ENCODE data around the gene MPP2. TPM values are rescaled to one million over a fixed set of nuclear protein-coding genes. Genes with fewer than 3 reads are reported as not detected.

The MPP2 gene, protein sequence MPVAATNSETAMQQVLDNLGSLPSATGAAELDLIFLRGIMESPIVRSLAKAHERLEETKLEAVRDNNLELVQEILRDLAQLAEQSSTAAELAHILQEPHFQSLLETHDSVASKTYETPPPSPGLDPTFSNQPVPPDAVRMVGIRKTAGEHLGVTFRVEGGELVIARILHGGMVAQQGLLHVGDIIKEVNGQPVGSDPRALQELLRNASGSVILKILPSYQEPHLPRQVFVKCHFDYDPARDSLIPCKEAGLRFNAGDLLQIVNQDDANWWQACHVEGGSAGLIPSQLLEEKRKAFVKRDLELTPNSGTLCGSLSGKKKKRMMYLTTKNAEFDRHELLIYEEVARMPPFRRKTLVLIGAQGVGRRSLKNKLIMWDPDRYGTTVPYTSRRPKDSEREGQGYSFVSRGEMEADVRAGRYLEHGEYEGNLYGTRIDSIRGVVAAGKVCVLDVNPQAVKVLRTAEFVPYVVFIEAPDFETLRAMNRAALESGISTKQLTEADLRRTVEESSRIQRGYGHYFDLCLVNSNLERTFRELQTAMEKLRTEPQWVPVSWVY
- 0.04 TPM for polyA plus RNA-seq (2012; ENCODE audit: low read depth, missing spikeins)

DNA sequence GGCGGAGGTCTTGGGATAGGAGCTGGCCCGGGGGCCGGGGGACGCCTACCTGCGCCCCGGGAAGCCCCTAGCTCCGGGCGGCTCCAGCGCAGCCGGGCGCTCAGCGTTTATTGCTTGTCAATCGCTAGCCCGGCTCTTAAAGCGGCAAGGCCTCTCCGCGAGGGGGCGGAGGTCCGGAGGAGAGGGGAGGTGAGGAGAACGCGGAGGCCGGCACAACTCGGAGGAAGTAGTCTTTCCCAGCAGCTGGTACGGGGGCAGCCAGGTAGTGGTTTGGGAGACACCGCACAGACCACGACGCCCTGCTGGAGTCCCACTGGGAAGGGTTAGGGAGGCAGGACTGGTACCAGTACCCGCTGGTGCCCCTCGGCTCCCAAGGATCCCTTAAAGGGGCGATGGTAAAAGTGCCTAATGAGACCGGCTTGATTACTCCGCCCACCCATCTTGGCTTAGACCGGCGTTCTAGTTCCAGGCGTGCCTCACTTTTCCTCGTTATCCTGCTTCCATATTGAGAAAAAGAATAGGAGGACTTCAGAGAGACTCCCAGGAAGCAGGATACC, at the start of gene MPP2:
MPP2 (minus strand) TSS at position 112 of the 557 bp plus-strand sequence. CDS start 3,076 bp downstream, outside the sequence.
- TF ChIP-seq POU2F2 (IDR thresholded peaks at IDR 0.05; ENCODE audit: low read depth, low read length) (no peak), POLR2AphosphoS5 (IDR thresholded peaks at IDR 0.05; ENCODE audit: low read depth, low read length) (no peak), TAF1 (IDR thresholded peaks at IDR 0.05; ENCODE audit: low read depth, low read length) (no peak), SPI1 (IDR thresholded peaks at IDR 0.05; ENCODE audit: low read depth, low read length) (no peak)
- DNase-seq (ENCODE audit: insufficient read length, low spot score) (peak; percentile 61), FAIRE-seq (no peak)

DNA sequence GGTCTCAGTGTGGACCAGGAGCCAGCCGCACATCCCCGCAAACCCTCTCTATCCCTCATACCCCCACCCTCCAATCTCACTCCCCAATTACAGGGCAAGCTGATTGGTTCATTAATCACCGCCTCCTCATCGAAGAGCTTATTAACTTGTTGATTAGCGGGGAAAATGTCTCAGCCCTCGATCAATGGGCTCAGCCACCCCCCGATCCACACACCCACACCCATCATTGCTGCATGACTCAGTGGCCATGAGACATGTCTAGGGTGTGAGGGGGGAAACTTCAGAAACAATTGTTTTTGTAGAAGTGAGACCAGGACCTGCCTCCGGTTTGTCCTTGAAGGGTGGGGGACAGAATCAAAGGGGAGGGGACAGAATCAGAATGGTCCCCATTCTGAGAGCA, 48.9 kb upstream of the MPP2 start:
- no peak for FAIRE-seq
- DNase-seq (ENCODE audit: insufficient read length, low spot score) = no peak
- TF ChIP-seq PAX5 (IDR thresholded peaks at IDR 0.05; ENCODE audit: insufficient read depth, low read length, severe bottlenecking) = no peak
- no peak for TF ChIP-seq POLR2AphosphoS5 (IDR thresholded peaks at IDR 0.05; ENCODE audit: low read depth, low read length)
- no peak for TF ChIP-seq POU2F2 (IDR thresholded peaks at IDR 0.05; ENCODE audit: low read depth, low read length)
- TF ChIP-seq TAF1 (IDR thresholded peaks at IDR 0.05; ENCODE audit: low read depth, low read length) = no peak
- no peak for TF ChIP-seq SPI1 (IDR thresholded peaks at IDR 0.05; ENCODE audit: low read depth, low read length)
- no peak for TF ChIP-seq POLR2A (IDR thresholded peaks at IDR 0.05; ENCODE audit: low read depth, low read length)

DNA sequence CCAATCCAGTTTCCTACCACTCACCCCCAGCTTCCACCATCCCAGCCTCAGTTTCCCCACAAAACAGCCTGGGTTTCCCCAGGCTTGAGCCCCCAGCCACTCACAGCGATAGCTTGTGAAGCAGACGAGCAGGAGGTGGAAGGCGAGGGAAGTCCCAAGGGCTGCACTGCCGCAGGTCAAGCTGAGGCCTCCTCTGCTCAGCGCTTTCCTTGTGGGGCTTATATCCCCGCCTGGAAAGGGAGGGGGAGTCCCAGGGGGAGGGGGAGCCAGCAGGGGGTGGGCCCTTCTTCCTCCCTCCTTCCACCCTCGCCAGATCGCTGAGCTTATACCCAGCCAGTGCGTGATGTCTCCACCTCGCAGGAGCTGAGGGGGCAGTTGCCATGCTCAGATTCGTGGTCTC, 46.4 kb upstream of the MPP2 start, which contains the start of gene PYY:
PYY (minus strand) TSS at position 195 of the 400 bp plus-strand sequence. CDS start 457 bp downstream, outside the sequence.
- DNase-seq (ENCODE audit: insufficient read length, low spot score) (no peak), FAIRE-seq (no peak)
- TF ChIP-seq PAX5 (IDR thresholded peaks at IDR 0.05; ENCODE audit: insufficient read depth, low read length, severe bottlenecking) (no peak), TAF1 (IDR thresholded peaks at IDR 0.05; ENCODE audit: low read depth, low read length) (no peak), POLR2AphosphoS5 (IDR thresholded peaks at IDR 0.05; ENCODE audit: low read depth, low read length) (no peak), POU2F2 (IDR thresholded peaks at IDR 0.05; ENCODE audit: low read depth, low read length) (no peak), SPI1 (IDR thresholded peaks at IDR 0.05; ENCODE audit: low read depth, low read length) (no peak), POLR2A (IDR thresholded peaks at IDR 0.05; ENCODE audit: low read depth, low read length) (no peak)

GRCh38 chr17:43952724-43953666, 45.7 kb upstream of the MPP2 start:
- TF ChIP-seq SPI1 (IDR thresholded peaks at IDR 0.05; ENCODE audit: low read depth, low read length) (no peak), TAF1 (IDR thresholded peaks at IDR 0.05; ENCODE audit: low read depth, low read length) (no peak), PAX5 (IDR thresholded peaks at IDR 0.05; ENCODE audit: insufficient read depth, low read length, severe bottlenecking) (no peak), POU2F2 (IDR thresholded peaks at IDR 0.05; ENCODE audit: low read depth, low read length) (no peak), POLR2A (IDR thresholded peaks at IDR 0.05; ENCODE audit: low read depth, low read length) (no peak), POLR2AphosphoS5 (IDR thresholded peaks at IDR 0.05; ENCODE audit: low read depth, low read length) (no peak)
- FAIRE-seq (no peak), DNase-seq (ENCODE audit: insufficient read length, low spot score) (no peak)

DNA sequence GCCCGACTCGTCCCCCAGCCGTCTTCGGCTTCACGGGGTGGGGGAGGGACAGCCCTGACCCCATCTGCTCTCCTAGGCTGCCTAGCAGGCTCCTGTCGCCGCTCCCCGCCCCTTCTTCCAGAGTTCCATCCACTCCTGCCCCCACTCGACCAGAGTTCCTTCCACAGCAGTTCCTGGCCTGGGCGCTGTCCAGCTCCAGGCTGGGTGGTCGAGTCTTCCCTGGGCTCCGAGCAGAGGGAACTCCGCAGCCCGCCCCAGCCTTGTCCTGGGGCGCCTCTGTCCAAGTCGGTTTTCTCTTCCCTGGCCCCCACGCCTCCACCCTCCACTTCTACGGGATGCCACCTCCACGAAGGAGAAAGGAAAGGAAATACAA, 45.0 kb upstream of the MPP2 start:
- no peak for TF ChIP-seq TAF1 (IDR thresholded peaks at IDR 0.05; ENCODE audit: low read depth, low read length)
- no peak for TF ChIP-seq POLR2AphosphoS5 (IDR thresholded peaks at IDR 0.05; ENCODE audit: low read depth, low read length)
- no peak for TF ChIP-seq POLR2A (IDR thresholded peaks at IDR 0.05; ENCODE audit: low read depth, low read length)
- no peak for TF ChIP-seq PAX5 (IDR thresholded peaks at IDR 0.05; ENCODE audit: insufficient read depth, low read length, severe bottlenecking)
- no peak for TF ChIP-seq POU2F2 (IDR thresholded peaks at IDR 0.05; ENCODE audit: low read depth, low read length)
- no peak for FAIRE-seq

DNA sequence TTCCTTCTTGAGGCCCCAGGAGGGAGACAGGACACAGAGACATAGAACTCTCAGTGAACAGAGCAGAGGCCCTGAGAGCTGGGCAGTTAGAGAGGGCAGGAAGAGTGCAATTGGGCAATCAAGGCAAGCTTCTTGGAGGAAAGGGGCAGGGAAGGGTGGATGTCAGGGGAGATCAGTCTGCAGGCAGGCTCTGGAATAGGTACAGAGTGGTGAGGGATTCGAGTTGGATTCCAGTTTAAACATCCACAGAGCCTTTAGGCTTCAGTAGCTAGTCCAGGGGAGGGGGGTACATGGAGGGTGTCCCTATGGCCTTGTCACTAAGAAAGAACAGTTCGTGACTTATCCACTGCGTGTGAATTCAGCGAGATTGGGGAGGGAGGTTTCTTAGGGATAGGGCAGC, 44.4 kb upstream of the MPP2 start:
- TF ChIP-seq POLR2A (IDR thresholded peaks at IDR 0.05; ENCODE audit: low read depth, low read length) = no peak
- TF ChIP-seq POU2F2 (IDR thresholded peaks at IDR 0.05; ENCODE audit: low read depth, low read length) = no peak
- no peak for TF ChIP-seq PAX5 (IDR thresholded peaks at IDR 0.05; ENCODE audit: insufficient read depth, low read length, severe bottlenecking)
- no peak for TF ChIP-seq SPI1 (IDR thresholded peaks at IDR 0.05; ENCODE audit: low read depth, low read length)
- no peak for TF ChIP-seq POLR2AphosphoS5 (IDR thresholded peaks at IDR 0.05; ENCODE audit: low read depth, low read length)
- no peak for TF ChIP-seq TAF1 (IDR thresholded peaks at IDR 0.05; ENCODE audit: low read depth, low read length)
- DNase-seq (ENCODE audit: insufficient read length, low spot score) = no peak
- FAIRE-seq = no peak

More for the DNA sequence above, 45.0 kb upstream of the MPP2 start:
- DNase-seq (ENCODE audit: insufficient read length, low spot score) = no peak

DNA sequence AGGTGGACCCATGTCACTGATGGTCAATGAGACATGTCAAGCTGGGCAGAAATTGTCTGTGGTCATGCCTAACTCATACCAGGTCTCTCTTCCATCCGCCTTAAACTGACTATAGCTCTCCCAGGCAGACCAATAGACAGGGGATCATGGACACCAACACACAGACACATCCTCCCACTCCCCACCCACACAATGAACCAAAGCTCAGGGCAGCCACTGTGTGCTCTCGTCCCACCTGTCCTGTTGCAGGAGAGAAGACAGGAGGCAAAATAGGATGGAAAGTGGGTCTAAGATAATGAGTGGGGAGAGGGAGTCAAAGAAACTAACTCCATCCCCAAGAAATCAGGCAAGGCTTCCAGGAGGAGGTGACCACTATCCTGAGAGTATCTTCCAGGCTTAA, 43.2 kb upstream of the MPP2 start:
- FAIRE-seq (no peak), DNase-seq (ENCODE audit: insufficient read length, low spot score) (no peak)
- TF ChIP-seq TAF1 (IDR thresholded peaks at IDR 0.05; ENCODE audit: low read depth, low read length) (no peak), POU2F2 (IDR thresholded peaks at IDR 0.05; ENCODE audit: low read depth, low read length) (no peak), PAX5 (IDR thresholded peaks at IDR 0.05; ENCODE audit: insufficient read depth, low read length, severe bottlenecking) (no peak), SPI1 (IDR thresholded peaks at IDR 0.05; ENCODE audit: low read depth, low read length) (no peak), POLR2A (IDR thresholded peaks at IDR 0.05; ENCODE audit: low read depth, low read length) (no peak), POLR2AphosphoS5 (IDR thresholded peaks at IDR 0.05; ENCODE audit: low read depth, low read length) (no peak)

GRCh38 chr17:43949781-43950180, 42.4 kb upstream of the MPP2 start:
- TF ChIP-seq SPI1 (IDR thresholded peaks at IDR 0.05; ENCODE audit: low read depth, low read length) (no peak), POLR2AphosphoS5 (IDR thresholded peaks at IDR 0.05; ENCODE audit: low read depth, low read length) (no peak), POU2F2 (IDR thresholded peaks at IDR 0.05; ENCODE audit: low read depth, low read length) (no peak), POLR2A (IDR thresholded peaks at IDR 0.05; ENCODE audit: low read depth, low read length) (no peak), PAX5 (IDR thresholded peaks at IDR 0.05; ENCODE audit: insufficient read depth, low read length, severe bottlenecking) (no peak)
- DNase-seq (ENCODE audit: insufficient read length, low spot score) (no peak), FAIRE-seq (no peak)

All from GM12891 (cell line).